Tibial nerve (tissue), 4 donors: Measurements from ENCODE around the gene KDM4C.

Source experiments
- CTCF ChIP-seq, 5 experiments: fragments of 200-600 bp in 3 of 5; fragments of 450-650 bp in 2 of 5; sonication (generic) in 3 of 5; IDR thresholded peaks; one replicate each; pipeline ENCODE4 v1.5.1; 2016 to 2019; ENCODE audit warnings: antibody characterized with exemption in 5 of 5, mild to moderate bottlenecking in 3 of 5, moderate library complexity in 2 of 5
- EP300 ChIP-seq, 2 donors: sonication (generic); formaldehyde crosslinking; IDR thresholded peaks; one replicate each; pipeline ENCODE4 v1.6.1; 2017; ENCODE audit warnings: antibody characterized with exemption in 2 of 2, mild to moderate bottlenecking in 1 of 2
- POLR2A ChIP-seq, 2 donors: fragments of 450-650 bp; IDR thresholded peaks; one replicate each; pipeline ENCODE4 v1.6.1; 2017; ENCODE audit warnings: antibody characterized with exemption in 2 of 2, mild to moderate bottlenecking in 2 of 2, moderate library complexity in 2 of 2

DNA sequence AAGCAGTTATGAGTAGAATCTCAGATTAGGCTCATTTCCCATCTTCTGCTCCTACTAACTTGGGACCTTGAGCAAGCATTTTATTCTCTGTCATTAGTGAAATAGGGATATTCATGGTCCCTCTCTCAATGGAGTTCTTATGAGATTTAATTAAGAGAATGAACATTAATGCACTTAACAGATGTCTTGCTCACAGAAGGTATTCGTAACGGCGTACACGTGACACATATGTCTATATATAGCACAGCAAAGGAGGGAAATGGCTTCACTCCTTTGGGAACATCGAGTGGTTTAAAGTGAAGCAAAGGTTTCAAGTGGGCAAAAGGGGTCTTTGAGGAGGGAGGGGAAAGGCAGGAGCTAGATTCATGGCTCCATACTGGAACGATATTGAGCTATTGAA lies 24.6 kb downstream of the KDM4C start:
- TF ChIP-seq CTCF (IDR thresholded peaks at IDR 0.05) (no peak), POLR2A (IDR thresholded peaks at IDR 0.05) (no peak), EP300 (IDR thresholded peaks at IDR 0.05) (no peak)
